Heart left ventricle (tissue), 13 donors: ENCODE data around the gene SPON2.

ENCODE experiments used
- CTCF ChIP-seq, 12 donors: fragments of 200-600 bp; sonication (generic) in 4 of 12; IDR thresholded peaks; one replicate each; pipeline versions ENCODE4 v1.5.0 to v1.8.0; 2018 to 2022; ENCODE audit warnings: antibody characterized with exemption in 12 of 12, mild to moderate bottlenecking in 5 of 12
- POLR2A ChIP-seq, 2 donors: fragments of 450-650 bp; IDR thresholded peaks; one replicate each; pipeline ENCODE4 v1.6.1; 2017; ENCODE audit warnings: antibody characterized with exemption in 2 of 2, mild to moderate bottlenecking in 2 of 2, moderate library complexity in 2 of 2
- donor health status: ischemic (EF 13 %, LVEDD 7.1; RV severe dilation, severe dysfunction).
- donor health status: DM: no; HTN: yes; CAD: no.
- donor health status: DM: no; HTN: no; CAD: no.
- donor health status: ischemic (EF 25% LVEDD 6.9; RV normal size, moderate dysfunction).
- donor health status: ischemic (EF 25% LVEDD 5.7; RV mildly dilated, moderate dysfunction).
- donor health status: ischemic (EF 35%, LVEDD 5.7; RV mildly dilated, moderate dysfunction).
- donor health status: nonischemic (EF 11% LVEDD 7.7; RV severe dilation, severe dysfunction).
- donor health status: DM: yes; HTN: yes; CAD: no.
- donor health status: PGD.
- donor health status: ischemic (EF 29% LVEDD 5.4; RV normal size, mild dysfunction).
- donor health status: nonischemic (EF 23%, LVEDD 6.1; RV moderate dilation, normal function).

GRCh38 chr4:1139860-1140259 lies 32.5 kb downstream of the SPON2 start:
- TF ChIP-seq CTCF (IDR thresholded peaks at IDR 0.05) (no peak), POLR2A (IDR thresholded peaks at IDR 0.05) (no peak)
